HG03135 (cell line): ENCODE results near the gene SEMA7A.

Experiments used
- ATAC-seq: cut with Tn5 transposase; IDR thresholded peaks from one replicate; pipeline ENCODE4 v1.9.1; 2021; ENCODE audit warnings: mild to moderate bottlenecking, moderate library complexity; ENCODE audit not compliant: unreplicated experiment

SEMA7A gene

DNA sequence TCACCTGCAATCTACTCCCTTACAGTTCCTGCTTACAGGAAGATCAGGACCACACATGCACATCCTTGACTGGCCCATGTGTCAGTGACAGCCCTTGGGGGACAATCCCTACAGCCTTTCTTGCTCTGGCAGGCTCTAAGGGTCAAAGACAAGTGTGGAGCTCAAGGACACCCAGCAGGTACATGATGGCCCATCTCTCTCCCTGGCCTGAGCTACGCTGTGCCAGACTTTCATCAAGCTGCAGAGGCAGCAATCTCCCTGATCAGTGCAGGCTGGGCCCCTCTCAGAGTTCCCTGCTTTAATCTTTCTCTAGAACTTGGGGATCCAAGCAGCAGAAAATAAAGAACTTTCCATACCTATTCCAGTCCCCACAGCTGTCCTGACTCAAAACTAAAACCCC lies 2.6 kb downstream of the SEMA7A start:
- ATAC-seq = no peak

DNA sequence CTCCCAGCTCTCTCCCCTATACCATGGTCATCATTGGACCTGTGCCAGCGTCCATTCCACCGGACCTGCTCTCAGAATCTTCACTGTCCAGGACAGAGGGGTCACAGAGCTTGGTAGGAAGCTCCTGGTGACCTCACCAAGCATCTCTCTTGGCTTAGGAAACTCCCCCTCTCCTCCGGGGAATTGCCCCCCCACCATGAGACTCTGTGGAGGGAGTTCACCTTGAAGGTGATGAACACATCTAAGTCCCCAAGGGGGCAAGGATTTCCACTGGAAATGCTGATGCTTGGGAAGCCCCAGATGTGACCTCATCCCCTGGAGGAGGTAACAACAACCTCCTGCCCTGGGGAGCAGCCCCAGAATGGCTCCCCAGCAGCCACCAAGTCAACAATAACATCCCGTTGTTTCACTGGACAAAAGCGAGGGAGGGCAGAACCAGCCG lies 3.2 kb downstream of the SEMA7A start:
- no peak for ATAC-seq

DNA sequence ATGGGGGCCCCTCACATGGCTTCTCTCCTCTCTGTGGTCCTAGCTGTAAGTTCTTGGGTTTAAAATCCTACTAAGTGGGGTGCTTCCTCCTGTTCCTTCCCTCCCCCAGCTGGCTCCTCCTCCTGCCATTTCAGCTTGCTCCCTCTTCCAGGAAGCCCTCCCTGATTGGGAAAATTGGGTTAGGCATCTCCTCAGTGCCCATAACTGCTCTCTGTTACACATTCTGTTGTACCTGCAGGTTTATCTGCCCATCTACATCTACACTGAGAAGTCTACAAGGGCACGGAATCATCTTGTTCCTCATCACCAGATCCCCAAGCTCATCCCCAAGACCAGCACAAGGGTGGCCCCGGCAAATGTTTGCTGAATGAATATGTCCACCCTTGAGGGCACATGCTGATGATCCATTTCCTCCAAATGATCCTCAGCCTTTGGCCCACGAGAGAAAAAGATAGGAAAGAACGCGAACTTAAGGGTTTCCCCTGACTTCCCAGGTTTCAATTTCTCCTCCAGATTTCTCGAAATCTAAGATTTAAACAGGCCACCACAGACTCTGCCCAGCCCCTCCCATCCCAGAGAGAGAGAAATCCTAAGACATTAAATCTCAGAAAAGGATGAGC lies 3.9 kb downstream of the SEMA7A start:
- ATAC-seq = no peak

DNA sequence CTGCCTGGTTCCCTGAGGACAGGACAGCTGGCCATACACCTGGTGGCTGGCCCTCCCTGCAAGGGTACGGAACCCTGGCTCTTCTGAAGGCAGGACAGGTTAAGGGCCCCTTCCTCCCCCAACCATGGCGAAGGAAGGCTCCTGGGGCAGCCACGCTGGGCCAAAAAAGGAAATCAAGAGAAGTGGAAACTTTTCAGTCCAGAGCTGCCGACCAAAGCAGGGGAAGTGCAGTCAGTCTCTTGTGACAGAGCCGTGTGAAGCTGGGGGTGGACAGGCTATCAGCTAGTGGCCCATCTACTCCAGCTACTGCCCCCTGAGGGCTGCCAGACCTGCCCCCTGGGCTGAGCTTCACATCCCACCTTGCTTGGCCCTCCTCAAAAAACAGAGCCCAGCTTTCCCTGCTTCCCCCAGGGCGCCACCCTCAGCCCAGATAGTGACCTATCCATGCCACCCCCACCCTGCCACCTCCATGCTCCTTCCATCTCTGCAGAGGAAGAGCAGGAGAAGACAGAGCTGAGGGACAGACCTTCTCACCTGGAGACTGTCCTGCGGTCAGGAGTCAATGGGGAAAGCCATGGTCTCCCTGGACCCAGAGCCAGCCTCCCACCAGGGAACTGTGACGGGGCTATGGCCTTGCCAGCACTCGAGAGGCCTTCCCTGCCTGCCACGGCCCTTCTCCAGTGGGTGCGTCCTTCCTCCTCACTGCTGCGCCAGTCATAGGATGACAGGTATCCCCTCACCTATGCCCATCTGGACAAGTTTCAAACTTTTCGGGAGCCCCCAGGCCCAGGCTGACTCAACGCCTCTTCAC lies 4.6 kb downstream of the SEMA7A start:
- ATAC-seq = no peak

DNA sequence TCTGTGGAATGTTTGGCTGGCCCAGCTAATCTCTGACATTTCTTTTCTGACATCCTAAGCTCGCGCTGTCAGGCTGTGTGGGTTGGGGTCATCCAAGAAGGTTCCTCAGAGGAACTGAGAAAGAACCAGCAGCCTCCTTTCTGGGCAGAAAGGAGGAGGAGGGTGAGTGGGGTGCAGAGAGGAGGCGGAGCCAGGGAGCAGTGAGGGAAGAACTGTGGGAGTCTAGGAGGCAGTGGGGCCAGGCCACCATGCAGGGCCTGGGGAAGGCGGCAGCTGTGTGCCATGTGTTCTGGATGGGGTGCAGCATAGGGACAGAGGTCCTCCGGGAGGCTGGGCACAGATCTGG lies 5.3 kb downstream of the SEMA7A start:
- no peak for ATAC-seq

DNA sequence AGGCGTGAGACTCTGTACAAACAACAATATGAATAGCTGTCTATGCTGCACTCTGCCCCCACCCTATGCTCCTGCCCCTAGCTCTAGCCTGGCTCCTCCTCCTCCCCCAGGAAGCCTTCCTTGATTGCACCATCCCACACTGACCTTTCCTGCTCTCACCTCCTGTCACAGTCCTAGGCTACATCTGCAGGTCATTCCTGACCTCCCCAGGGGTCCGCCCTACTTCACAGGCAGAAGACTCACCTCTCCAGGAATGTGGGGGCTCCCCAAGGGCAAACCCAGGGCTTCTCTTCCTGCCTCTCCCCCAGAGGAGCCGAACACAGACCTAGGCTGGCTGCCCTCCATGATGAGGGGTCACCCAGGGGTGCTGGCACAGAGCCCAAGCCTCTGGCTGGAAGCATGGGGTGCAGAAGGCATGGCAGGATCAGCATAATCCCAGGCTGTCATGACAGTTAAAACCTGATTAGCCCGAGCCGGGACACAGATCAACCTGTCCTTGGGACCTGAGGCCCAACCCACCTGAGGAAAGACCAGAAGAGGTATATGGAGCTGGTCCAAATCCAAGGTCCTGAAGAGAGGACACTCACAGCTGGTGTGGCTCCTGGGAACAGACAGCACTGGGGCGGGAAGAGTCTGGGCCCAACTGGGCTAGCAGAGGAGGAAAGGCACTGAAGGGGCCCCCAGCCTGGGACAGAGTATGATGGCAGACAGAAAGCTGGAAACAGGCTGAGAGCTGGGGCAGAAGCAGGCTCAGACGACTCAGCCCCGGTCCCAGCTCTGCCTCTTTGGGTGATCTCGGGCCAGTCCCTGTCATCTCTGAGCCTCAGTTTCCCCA lies 5.9 kb downstream of the SEMA7A start:
- ATAC-seq = no peak

DNA sequence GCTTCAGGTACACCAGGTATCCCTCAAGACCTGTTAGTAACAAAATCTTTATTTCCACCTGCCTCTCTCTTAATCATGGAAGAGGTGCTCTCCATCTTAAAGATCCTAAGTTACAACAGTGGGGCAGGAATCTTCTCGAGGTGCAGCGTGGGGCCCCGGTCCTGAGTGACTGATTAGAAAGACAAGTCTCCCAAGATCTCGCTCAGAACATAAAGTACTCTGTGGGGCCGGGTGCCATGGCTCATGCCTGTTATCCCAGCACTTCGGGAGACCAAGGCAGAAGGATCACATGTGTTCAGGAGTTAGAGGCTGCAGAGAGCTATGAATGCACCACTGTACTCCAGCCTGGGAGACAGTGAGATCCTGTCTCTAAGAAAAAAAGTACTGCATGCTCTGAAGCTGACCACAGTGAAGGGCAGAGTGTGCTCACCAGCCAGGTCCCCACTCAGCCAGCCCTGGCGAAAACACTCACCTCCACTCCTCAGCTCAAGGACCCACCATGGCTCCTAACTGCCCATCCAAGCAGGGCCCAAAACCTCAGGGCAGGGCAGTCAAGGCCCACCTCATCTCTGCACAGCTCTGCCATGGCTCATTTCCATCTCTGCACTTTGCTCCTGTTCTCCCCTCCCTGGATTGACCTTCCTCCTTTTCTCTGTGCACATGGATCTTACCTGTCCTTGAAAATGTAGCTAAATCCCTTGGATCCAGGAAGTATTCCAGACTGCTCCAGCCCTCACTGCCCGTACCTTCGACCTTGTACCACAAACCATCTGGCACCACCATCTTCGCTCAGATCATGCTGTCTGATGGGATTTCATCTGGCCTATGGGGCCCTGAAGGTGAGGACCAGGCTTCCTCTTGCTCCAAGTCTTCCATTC lies 7.1 kb downstream of the SEMA7A start:
- no peak for ATAC-seq

DNA sequence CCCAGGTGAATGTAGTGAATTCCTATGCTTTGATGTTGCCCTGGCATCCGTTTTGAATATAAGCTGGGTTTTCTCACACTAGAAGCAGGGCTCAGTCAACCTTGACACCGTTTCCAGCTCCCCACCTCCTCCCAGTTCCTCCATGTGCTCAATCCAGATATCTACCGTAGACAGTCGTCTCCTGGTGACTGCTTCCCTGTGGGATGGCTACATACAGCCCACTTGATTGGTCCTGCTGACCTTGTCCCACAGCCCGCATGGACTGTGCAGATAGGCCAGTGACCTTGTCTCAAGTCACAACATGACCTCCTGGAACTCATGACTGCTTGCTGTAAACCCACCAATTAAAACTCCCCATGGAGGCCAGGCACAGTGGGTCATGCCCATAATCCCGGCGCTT lies 8.1 kb downstream of the SEMA7A start:
- no peak for ATAC-seq

DNA sequence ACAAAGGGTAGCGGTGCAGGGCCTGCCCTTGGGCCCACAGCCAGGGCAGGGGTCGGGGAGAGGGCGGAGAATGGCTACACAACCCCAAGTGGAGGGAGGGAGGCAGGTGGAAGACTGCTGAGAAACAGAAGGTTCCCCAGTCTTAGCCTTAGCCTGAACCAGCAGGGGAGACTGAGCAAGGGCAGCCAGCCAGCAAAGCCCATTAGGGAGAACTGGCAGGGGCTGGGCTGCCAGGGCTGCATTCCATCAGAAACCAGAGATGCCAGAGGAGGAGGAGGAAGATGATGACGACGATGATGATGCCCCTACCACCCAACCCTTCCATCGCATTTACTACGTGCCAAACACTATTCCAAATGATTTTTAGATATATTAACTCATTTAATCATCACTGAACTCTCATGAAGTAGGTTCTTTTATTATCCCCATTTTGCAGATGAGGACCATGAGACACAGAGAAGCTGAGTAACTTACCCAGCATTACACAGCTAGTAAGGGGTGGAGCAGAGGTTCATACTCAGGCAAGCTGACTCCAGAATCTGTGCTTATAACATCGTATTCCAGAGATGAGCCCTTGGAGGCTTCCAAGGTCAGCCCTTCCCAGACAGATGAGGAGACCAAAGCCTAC lies 8.7 kb downstream of the SEMA7A start:
- no peak for ATAC-seq

DNA sequence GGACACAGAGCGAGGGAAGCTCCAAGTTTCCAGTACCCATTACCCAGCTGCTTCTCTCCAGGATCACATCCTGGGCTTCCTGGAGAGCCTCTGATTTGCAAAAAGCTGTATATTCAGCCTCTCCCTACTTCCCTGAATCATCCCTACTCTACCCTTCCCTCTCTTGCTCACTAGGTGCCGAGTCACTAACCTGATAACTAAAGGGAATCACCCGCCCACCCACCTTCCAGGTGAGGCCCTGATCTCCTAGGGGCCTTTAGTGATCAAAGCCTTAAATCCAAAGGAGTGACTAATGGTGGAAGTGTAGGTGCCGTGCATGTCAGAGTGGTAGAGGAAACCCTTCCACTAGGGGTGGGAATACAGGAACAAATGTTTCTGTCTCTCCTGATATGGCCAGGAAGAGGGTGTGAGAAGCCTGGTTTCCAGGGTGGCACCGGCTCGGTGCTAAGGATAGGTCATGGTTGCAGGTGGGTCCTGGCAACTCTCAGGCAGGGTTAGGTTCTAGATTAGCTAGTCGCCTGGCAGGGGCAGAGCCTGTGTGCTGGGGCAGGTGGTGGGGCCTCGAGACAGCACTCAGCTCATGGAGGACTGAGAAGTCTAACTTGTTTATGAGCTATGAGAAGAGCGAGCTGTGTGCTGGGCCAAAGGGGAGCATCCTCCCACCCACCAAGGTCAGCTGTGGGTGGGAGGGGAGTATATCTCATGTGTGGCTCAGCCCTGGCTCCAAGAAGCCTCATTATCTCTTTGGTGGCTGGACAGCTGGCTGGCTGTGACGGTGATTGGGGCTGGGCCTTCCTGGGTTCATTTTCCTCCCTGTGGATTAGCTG lies 10.1 kb downstream of the SEMA7A start:
- ATAC-seq = no peak

DNA sequence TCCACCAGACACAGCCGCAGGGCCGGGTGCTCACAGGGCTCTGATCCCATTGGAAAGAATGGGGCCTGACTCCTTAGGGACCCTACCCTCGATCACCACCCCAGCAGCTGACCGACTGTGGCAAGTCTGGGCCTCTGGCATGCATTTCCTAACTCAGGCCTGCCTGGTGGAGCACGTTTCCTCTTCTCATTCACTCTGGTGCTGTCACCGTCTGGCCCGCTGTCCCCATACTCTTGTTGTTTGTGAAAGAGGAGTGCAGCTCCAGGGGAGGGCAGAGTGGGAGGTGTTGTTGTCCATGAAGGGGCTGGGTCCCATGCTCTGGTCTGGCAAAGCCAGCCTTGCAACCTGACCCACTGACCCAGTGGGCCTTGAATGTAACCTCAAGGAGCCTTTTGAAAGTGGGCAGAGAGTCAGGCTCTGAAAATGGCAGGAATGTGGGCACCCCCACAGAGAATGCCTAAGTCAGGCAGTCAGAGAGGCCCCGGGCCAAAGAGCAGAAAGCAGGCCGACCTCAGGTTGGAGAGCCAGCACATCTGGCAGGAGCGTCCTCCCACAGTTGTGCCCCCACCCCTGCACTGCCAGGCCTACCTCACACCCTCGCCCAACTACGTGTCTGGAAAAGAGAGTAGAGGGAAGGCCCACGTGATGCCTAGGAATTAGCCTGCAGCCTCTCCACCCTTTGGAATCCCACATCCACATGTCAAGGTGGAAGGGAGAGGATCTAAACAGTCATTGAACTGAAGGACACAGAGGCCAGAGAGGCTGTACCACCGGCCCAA lies 10.9 kb downstream of the SEMA7A start:
- no peak for ATAC-seq

DNA sequence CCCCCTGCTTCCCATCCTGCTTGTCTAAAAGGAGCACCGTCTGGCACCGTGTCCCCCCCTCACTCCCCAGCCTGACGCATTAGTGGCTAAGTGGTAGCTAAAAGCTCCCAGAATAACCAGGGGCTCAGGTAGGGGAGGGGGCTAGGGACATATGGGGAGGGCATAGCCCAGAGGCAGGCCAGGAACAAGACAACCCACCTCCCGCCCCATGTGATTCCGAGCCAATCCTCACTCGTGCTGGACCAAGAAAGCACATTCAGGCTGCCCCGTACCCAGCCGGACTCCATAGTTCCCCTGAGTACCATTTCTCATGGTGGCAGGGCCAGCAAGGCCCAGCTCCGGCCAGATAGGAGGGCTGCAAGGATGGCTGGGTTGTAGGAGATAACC lies 11.5 kb downstream of the SEMA7A start:
- no peak for ATAC-seq

DNA sequence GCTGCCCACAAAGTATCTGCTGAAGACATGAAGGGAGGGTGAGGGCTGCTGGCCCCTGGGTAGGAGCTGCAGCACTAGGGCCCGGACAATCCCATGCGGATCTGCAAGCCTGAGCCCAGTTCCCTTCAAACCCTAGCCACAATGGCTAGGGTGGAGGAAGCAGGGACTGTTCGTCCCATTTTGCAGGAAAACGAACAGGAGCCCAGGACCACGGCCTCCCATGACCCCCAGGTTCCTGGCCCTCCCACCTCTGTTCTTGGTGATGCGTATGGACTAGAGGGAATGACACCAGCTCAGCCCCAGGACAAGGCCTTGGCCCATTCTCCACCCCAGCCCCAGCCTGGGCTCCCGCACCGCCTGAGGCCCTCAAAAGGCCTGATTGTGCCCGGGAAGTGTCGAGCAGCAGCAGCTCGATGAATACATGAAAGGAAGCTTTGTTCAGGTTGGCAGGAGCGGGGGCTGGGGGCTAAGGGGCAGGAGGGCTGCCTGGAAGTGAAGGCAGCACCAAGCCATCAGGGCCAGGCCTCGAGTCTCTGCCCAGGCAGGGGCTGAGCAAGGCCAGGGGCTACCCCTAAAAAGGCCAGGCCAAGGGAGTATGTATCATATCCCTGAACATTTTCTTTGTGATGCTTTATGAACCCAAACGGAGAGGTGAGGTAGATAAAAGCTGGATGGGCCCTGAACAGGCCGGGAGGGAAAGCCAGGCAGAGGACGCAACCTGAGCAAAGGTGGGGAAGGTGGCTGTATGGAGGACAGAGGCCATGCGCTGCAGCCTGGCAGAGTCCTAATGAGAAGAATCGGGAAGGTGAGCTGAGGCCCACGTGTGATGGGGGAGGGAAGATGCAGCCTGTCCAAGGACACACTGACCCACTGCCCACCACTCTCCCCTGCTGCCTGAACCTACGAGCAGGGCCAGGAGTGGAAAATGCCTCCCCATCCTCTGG lies 12.2 kb downstream of the SEMA7A start:
- ATAC-seq = no peak

DNA sequence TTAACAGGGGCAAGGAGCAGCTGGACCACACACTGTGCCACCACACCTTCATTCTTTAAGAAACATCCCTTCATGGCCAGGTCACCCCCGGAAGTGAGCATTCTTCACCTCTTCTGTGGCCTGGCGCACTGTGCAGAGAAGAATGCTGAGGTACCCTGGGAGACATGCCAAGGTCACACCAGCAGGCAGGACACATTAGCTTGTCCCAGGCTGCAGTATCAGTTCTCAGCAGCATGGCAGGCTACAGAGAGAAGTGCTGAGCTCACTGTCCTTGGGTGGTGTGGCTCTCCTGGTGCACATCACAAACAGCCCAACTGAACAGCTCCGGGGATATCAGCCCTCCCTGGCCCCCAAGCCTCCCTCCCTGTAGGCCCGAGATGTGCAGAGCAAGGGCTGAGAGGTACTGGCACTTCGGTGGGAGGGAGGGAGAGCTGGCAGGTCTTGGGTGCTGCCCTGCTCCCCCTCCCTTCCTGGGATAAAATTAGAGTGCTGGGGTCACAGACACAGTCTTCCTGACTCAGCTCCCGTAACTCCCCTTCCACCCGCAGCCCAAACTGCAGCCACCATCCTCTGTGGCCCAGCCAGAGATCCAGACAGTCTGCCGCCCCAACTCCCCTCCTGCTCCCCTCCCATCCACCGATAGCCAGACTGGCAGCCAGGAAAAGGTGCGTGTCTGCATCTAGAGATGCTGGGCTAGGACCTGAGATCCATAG lies 13.4 kb downstream of the SEMA7A start:
- no peak for ATAC-seq

DNA sequence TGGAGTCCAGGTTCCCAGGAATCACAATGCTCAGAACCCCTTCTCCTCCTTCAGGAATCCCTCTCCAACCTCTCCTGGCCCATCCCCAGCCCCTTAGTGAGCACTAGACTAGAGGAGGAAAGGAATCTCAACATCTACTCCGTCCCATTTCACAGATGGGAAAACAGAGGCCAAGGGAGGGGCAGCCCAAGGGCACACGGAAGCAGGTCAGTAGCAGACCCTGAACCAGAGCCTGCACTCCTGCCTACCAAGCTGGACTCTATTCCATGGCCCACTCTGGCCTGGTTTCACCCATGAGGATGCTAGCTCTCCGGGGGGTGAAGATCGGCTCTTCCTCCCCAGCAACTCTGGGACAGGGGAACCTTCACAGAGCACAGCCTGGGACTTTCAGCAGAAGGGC lies 14.3 kb downstream of the SEMA7A start:
- ATAC-seq = no peak

DNA sequence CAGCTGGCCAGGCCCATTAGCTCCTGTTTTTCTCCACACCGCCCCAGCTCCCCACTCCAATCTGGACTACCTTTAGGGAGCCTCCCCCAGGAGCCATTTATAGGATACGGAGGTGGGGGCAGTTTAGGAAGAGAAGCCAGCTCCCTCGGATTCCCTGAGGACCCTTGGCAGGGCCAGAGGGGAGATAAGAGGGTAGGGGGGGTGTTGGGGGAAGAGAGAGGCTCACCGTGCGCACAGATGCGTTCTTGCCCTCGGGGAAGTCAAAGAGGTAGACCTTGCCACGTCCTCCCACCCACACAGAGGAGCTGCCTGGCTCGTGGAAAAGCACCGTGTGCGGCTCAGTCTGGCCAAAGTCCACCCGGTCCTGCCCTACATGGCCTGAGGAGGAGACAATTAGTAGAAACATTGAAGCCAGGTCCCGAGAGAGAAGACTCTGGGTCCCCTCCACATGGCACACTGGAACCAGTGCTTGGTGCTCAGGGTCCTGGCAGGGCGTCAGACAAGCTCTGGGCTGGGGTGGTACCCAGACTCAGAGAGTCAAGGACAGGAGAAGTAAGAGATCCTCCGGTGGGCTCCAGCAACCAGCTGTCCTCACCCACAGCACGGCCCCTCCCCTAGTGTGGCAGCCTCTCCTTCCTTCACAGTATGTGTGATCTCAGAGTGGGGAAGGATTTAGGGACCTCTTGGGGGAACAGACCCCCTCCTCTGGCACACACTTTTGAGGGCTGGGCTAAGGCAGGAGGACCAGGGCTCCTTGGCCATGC lies 15.0 kb downstream of the SEMA7A start:
- ATAC-seq = no peak
